PFSK-1 (cell line): ENCODE data around the gene TEF.

Experiments used
- FOXP2 ChIP-seq: optimal IDR thresholded peaks from 2 replicates; pipeline ENCODE3; 2011; ENCODE audit warnings: borderline replicate concordance, control low read depth, inconsistent platforms; ENCODE audit not compliant: insufficient read depth; ENCODE audit errors: extremely low read length, extremely low read depth
- POLR2AphosphoS5 ChIP-seq: IDR thresholded peaks from 2 replicates; pipeline ENCODE4 v1.6.1; 2012; ENCODE audit warnings: low read depth, mild to moderate bottlenecking, control low read depth, low read length, moderate library complexity
- REST ChIP-seq, 2 experiments: IDR thresholded peaks; 2 replicates each; pipeline versions ENCODE4 v1.6.1 to v1.8.0; 2011 to 2012; ENCODE audit warnings: low read depth in 2 of 2, low read length in 2 of 2, control low read depth in 1 of 2, inconsistent platforms in 1 of 2, mild to moderate bottlenecking in 1 of 2, moderate library complexity in 1 of 2; ENCODE audit not compliant: insufficient read depth in 1 of 2
- SIN3A ChIP-seq: IDR thresholded peaks from 2 replicates; pipeline ENCODE4 v1.6.1; 2012; ENCODE audit warnings: mild to moderate bottlenecking, low read length, moderate library complexity, borderline replicate concordance; ENCODE audit not compliant: insufficient read depth
- TAF1 ChIP-seq: IDR thresholded peaks from 2 replicates; pipeline ENCODE4 v1.6.1; 2012; ENCODE audit warnings: low read length, control low read depth, borderline replicate concordance; ENCODE audit not compliant: insufficient read depth

TEF gene

GRCh38 chr22:41442240-41442792, 60.6 kb downstream of the TEF start:
- no peak for TF ChIP-seq SIN3A
- no peak for TF ChIP-seq POLR2AphosphoS5
- no peak for TF ChIP-seq FOXP2
- TF ChIP-seq REST (IDR thresholded peaks at IDR 0.05; ENCODE audit: insufficient read depth in 1 of 2, low read depth in 2 of 2, low read length in 2 of 2) = no peak
- TF ChIP-seq TAF1 = no peak

GRCh38 chr22:41444360-41445128, 62.8 kb downstream of the TEF start:
- TF ChIP-seq POLR2AphosphoS5 (peak; percentile 60; the same call in 1 of the 2 replicates), FOXP2 (peak; percentile 8), SIN3A (no peak), REST (IDR thresholded peaks at IDR 0.05; ENCODE audit: insufficient read depth in 1 of 2, low read depth in 2 of 2, low read length in 2 of 2) (no peak), TAF1 (no peak)

GRCh38 chr22:41445129-41446056, 63.7 kb downstream of the TEF start:
- TF ChIP-seq SIN3A = no peak
- TF ChIP-seq TAF1 = no peak
- no peak for TF ChIP-seq POLR2AphosphoS5
- no peak for TF ChIP-seq REST (IDR thresholded peaks at IDR 0.05; ENCODE audit: insufficient read depth in 1 of 2, low read depth in 2 of 2, low read length in 2 of 2)
- no peak for TF ChIP-seq FOXP2

- TF ChIP-seq FOXP2 = no peak
- TF ChIP-seq SIN3A = no peak
- TF ChIP-seq REST (IDR thresholded peaks at IDR 0.05; ENCODE audit: insufficient read depth in 1 of 2, low read depth in 2 of 2, low read length in 2 of 2) = no peak
- no peak for TF ChIP-seq POLR2AphosphoS5
- no peak for TF ChIP-seq TAF1
Measured at GRCh38 chr22:41446057-41446501, 64.3 kb downstream of the TEF start.
